Right lobe of liver (tissue), 6 donors: ENCODE data around the gene WNT8B. TPM values are rescaled to one million over a fixed set of nuclear protein-coding genes. Genes with fewer than 3 reads are reported as not detected.

Experiments used
- ATAC-seq, 4 donors: fragments of 200-7000 bp; cut with Tn5 transposase; one replicate each; pipeline ENCODE4 v1.9.1; 2020; ENCODE audit warnings: mild to moderate bottlenecking in 4 of 4, moderate library complexity in 4 of 4
- DNase-seq, 3 donors: peaks; one replicate each; pipeline ENCODE4 v3.0.0-alpha.2; 2020
- H3K27ac ChIP-seq, 3 donors: fragments of 200-600 bp; one replicate each; pipeline ENCODE4 v1.8.0; 2022
- H3K27me3 ChIP-seq, 2 donors: fragments of 200-600 bp; one replicate each; pipeline ENCODE4 v1.8.0; 2022
- H3K36me3 ChIP-seq, 4 donors: fragments of 200-600 bp; sonication (generic) in 1 of 4; one replicate each; pipeline versions ENCODE4 v1.5.1 to v1.8.0; 2017 to 2022; ENCODE audit warnings: control low read depth in 1 of 4
- H3K4me1 ChIP-seq, 4 donors: fragments of 200-600 bp; sonication (generic) in 1 of 4; one replicate each; pipeline versions ENCODE4 v1.5.1 to v1.8.0; 2017 to 2022; ENCODE audit warnings: control low read depth in 1 of 4
- H3K4me3 ChIP-seq, 3 donors: fragments of 200-600 bp; one replicate each; pipeline ENCODE4 v1.8.0; 2022
- H3K9me3 ChIP-seq, 4 donors: fragments of 200-600 bp; sonication (generic) in 1 of 4; one replicate each; pipeline versions ENCODE4 v1.5.1 to v1.8.0; 2017 to 2022; ENCODE audit warnings: control low read depth in 1 of 4
- CTCF ChIP-seq, 4 donors: fragments of 200-600 bp in 3 of 4; fragments of 450-650 bp in 1 of 4; IDR thresholded peaks; one replicate each; pipeline versions ENCODE4 v1.5.1 to v1.8.0; 2016 to 2022; ENCODE audit warnings: antibody characterized with exemption in 4 of 4, mild to moderate bottlenecking in 2 of 4
- POLR2A ChIP-seq: fragments of 450-650 bp; IDR thresholded peaks from one replicate; pipeline ENCODE4 v1.6.1; 2017; ENCODE audit warnings: antibody characterized with exemption, mild to moderate bottlenecking
- WGBS: methylation state at CpG from one replicate; pipeline ENCODE4 v1.1.6; 2018; ENCODE audit warnings: low coverage, low lambda C conversion rate; ENCODE audit not compliant: insufficient coverage; ENCODE audit errors: missing lambda C conversion rate; 5-methylcytosine and 5-hydroxymethylcytosine counted together
- intact Hi-C, 2 donors: fragments of 100-400 bp; cut with DNase I; formaldehyde crosslinking; loops; one replicate each; pipeline versions ENCODE4 v1.11.2 to v1.14.1; 2022
- total RNA-seq, 6 experiments: library from RNA; depleted of rRNA in 2 of 6; stranded (reverse); fragments of >200 nt in 2 of 6; fragmentation: NEBNext Ultra II Directional in 3 of 6; extraction: Animal tissue kit (Norgen Biotek cat#: 25700) in 3 of 6; gene quantifications; one replicate each; pipeline versions ENCODE4 v1.1.0 to v1.2.4, GENCODE V29; 2016 to 2023
- donor health status: DM: no; HTN: yes; CAD: no.
- donor health status: DM: no; HTN: no; CAD: no.
- donor health status: DM: no; HTN: no; CAD: no.
- donor health status: DM: no; HTN: yes; CAD: no.
- donor health status: DM: no; HTN: yes; CAD: no.

WNT8B gene
- total RNA-seq, 6 experiments from 2014 or later = 0.19 TPM; not detected in 5

GRCh38 chr10:100483876-100484666 lies 21.3 kb downstream of the WNT8B start:
- H3K27ac ChIP-seq = no peak overlapping the region
- intact Hi-C loops = no loop called here

GRCh38 chr10:100485366-100485765 lies 22.6 kb downstream of the WNT8B start:
- TF ChIP-seq CTCF (IDR thresholded peaks at IDR 0.05) (no peak), POLR2A (no peak)
- no peak overlapping the region for H3K27ac ChIP-seq
- peaks cover 0 to 12% (median 0%) of the 10 kb centered on the region in 4 donors for H3K36me3 ChIP-seq
- no peak overlapping the region for H3K4me3 ChIP-seq
- ATAC-seq (no peak), DNase-seq (no peak)
- intact Hi-C loops = no loop called here
- WGBS = 91% methylated on average over 1 of the region's 8 CpGs
- H3K4me1 ChIP-seq = peaks cover 0 to 15% (median 5%) of the 10 kb centered on the region in 4 donors
- no peaks in the 10 kb centered on the region for H3K27me3 ChIP-seq
- no peaks in the 10 kb centered on the region for H3K9me3 ChIP-seq

More at GRCh38 chr10:100483876-100484666, 21.3 kb downstream of the WNT8B start:
- DNase-seq (no peak), ATAC-seq (no peak)
- H3K27me3 ChIP-seq = no peaks in the 10 kb centered on the region
- no peak overlapping the region for H3K4me3 ChIP-seq
- H3K36me3 ChIP-seq = peaks cover 0 to 6% (median 0%) of the 10 kb centered on the region in 4 donors
- 93% methylated on average over 3 of the region's 5 CpGs for WGBS
- no peak for TF ChIP-seq CTCF (IDR thresholded peaks at IDR 0.05)
- TF ChIP-seq POLR2A = no peak
- peaks cover 0 to 15% (median 5%) of the 10 kb centered on the region in 4 donors for H3K4me1 ChIP-seq
- H3K9me3 ChIP-seq = no peaks in the 10 kb centered on the region

- intact Hi-C loops = no loop called here
- Histone ChIP-seq H3K9me3 (no peaks in the 10 kb centered on the region), H3K4me3 (no peak overlapping the region), H3K27ac (no peak overlapping the region), H3K27me3 (no peaks in the 10 kb centered on the region), H3K36me3 (peaks cover 0 to 12% (median 0%) of the 10 kb centered on the region in 4 donors), H3K4me1 (peaks cover 0 to 15% (median 5%) of the 10 kb centered on the region in 4 donors)
- TF ChIP-seq CTCF (IDR thresholded peaks at IDR 0.05) (no peak), POLR2A (no peak)
- DNase-seq (no peak), ATAC-seq (no peak)
- WGBS = 97% methylated on average over 7 of the region's 10 CpGs
Observed at GRCh38 chr10:100485801-100486495, 23.1 kb downstream of the WNT8B start.

GRCh38 chr10:100487529-100487928 lies 24.7 kb downstream of the WNT8B start:
- ATAC-seq = no peak
- H3K36me3 ChIP-seq = peaks cover 0 to 12% (median 0%) of the 10 kb centered on the region in 4 donors
- peaks cover 0 to 6% (median 2%) of the 10 kb centered on the region in 4 donors for H3K4me1 ChIP-seq
- no peak for DNase-seq
- TF ChIP-seq POLR2A = no peak
- TF ChIP-seq CTCF (IDR thresholded peaks at IDR 0.05) = no peak
- no peaks in the 10 kb centered on the region for H3K27me3 ChIP-seq
- intact Hi-C loops = no loop called here
- H3K27ac ChIP-seq = no peak overlapping the region
- no peaks in the 10 kb centered on the region for H3K9me3 ChIP-seq
- no CpG with 5 or more reads among the region's 6 CpGs for WGBS
- H3K4me3 ChIP-seq = no peak overlapping the region
